Stimulated activated CD8-positive, alpha-beta memory T cell treated with anti-CD3 and anti-CD28 coated beads, Interleukin-4, amount 100 ng/mL, for 1 hour (primary cell): ENCODE data around the gene MTA3.
"Not testable (repeated sequence)": the region's sequence is repeated elsewhere in the genome, so short reads cannot be mapped to it uniquely, and the experiment has no call there.

Experiments used
- DNase-seq, 2 donors: peaks; one replicate each; pipeline ENCODE4 v3.0.0-alpha.2; 2020; ENCODE audit warnings: low read depth in 2 of 2, low spot score in 1 of 2

MTA3 gene

GRCh38 chr2:42607101-42607637 is 38.7 kb downstream of the MTA3 start:
- no peak for DNase-seq

DNA sequence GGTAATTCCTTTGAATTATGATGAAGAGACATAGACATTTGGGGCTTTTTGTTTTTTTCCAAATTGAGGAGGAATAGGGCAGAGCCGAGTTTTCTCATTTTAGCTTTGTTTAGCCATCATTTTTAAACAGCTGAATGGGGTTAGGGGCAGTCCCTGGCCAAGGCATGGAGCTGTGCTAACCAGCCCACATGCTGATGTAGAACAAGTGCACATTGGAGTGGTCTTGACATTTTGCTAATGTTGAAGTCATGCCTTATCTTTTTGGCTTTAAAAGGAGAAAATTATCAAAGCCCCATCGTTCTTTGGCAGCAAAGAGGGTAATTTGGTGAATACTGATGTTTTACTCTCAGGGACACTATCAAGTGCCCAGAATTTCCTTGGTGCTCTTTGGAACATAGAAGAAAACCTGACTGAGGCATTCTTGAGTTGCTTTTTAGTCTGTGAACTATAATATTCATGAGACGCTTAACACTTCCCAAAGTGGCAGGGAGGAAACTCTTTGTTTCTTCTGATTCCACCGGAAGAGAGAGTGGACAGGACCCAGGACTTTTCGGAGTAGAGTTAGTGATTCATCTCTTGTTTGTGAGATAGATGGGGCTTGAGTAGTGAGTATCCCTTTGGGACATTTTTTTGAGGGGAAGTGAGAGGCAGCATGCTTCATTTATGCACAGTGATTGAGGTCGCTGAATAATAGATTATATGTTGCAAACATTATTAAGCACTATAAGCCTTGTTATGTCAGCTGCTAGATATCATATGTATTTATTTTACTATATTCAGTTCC is 45.0 kb downstream of the MTA3 start:
- no peak for DNase-seq

DNA sequence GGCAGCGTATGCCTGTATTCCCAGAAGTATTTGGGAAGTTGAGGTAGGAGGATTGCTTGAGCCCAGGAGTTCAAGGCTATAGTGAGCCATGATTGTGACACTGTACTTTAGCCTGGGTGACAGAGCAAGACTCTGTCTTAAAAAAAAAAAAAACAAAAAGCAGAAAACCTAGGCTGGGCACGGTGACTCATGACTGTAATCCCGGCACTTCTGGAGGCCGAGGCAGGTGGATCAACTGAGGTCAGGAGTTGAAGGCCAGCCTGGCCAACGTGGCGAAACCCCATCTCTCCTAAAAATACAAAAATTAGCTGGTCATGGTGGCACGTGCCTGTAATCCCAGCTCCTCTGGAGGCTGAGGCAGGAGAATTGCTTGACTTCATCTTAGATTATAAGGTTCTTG is 46.4 kb downstream of the MTA3 start:
- no peak for DNase-seq

- no peak for DNase-seq
Measured at GRCh38 chr2:42618116-42618515, 49.7 kb downstream of the MTA3 start.

DNA sequence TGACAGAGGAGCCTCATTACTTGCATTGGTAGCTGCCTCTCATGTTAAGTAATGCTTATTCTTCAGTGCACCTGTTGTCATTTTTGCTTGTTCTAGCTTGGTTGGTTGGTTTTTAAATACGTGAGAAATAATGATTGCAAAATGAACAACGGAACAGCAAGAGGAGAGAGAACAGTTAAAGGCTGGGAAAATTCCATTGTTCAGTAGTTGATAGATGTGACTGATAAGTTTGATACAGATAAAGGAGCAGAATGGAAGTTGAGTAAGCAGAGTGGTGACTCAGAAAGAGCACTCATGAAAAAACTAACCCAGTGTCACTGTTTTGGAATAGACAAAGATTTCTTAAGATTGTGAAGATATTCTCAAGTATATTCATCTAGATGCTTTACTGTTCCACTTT is 50.5 kb downstream of the MTA3 start:
- no peak for DNase-seq

DNA sequence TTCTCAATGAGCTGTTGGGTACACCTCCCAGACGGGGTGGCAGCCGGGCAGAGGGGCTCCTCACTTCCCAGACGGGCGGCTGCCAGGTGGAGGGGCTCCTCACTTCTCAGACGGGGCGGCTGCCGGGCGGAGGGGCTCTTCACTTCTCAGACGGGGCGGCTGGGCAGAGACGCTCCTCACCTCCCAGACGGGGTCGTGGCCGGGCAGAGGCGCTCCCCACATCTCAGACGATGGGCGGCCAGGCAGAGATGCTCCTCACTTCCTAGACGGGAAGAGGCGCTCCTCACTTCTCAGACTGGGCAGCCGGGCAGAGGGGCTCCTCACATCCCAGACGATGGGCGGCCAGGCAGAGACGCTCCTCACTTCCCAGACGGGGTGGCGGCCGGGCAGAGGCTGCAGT is 53.2 kb downstream of the MTA3 start:
- DNase-seq, result not testable (repeated sequence)

DNA sequence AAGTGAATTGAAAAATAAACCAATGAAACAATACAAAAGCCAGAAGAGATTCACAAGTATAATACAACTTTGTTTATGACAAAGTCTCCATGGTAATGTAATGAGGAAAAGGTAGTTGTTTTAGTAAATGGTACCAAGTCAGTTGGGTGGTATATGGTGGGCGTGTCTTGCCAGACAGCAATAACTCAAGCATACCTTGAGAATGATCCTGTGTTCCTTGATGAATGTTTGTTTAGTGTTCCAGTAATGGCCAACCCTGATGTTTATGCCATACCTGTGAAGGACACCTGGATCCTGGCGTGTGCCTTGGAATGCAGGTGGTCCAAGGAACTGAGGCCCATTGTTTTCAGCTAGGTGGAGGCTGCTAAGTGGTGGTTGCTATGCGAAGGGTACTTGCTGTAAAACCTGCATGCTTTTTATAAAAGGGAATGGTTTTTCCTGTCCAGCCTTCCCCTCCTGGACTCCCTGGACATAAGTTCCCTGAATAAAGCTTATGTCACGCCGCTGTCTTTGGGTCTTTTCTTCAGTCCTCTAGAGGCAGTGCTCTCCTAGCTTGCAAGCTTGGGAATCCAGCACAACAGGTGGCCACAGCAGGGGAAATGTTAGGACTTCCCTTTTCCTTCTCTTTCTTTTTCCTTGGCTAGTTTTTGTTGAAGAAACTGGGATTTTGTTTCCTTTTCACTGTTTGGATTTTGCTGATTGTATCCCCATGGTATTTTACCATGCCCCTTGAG is 54.7 kb downstream of the MTA3 start:
- no peak for DNase-seq

GRCh38 chr2:42624047-42624446 is 55.6 kb downstream of the MTA3 start:
- DNase-seq, result no peak

GRCh38 chr2:42628024-42628423 is 59.6 kb downstream of the MTA3 start:
- not testable (repeated sequence) for DNase-seq

- DNase-seq, result no peak
Measured at GRCh38 chr2:42636934-42637333, 68.5 kb downstream of the MTA3 start.

GRCh38 chr2:42638080-42638784 is 69.8 kb downstream of the MTA3 start:
- no peak for DNase-seq

DNA sequence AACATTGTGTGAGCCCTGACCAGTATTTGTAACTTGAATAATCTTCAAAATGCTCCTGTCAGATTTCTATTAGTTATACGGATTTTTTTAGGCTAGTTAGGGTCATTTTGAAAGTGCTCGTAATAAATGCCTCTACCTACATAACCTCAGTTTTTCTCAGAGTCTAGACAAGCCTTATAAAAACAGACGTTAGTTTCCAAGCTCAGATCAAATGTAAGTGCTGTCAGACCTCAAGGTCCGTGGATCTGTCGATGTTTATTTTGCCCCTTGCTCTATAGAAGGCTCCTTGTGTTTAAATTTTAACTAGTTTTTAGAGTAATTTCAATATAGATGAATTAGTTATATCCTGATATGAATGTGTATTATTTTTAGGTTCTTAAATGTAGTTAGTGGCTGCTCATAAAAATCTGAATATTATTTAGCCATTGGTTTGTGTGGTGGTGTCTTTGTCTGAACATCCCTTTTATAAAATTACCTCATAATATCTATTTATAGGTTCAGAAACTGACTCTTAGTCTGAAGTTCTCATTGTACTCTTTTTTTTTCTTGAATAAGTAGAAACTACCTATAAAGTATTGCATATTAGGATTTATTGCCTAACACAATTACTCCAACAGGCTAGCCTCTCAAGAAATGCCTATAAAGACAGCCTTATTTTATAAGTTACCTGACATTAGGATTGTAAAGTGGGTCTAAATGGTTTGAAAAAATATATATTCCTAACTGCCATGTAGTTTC is 71.1 kb downstream of the MTA3 start:
- DNase-seq, result no peak

DNA sequence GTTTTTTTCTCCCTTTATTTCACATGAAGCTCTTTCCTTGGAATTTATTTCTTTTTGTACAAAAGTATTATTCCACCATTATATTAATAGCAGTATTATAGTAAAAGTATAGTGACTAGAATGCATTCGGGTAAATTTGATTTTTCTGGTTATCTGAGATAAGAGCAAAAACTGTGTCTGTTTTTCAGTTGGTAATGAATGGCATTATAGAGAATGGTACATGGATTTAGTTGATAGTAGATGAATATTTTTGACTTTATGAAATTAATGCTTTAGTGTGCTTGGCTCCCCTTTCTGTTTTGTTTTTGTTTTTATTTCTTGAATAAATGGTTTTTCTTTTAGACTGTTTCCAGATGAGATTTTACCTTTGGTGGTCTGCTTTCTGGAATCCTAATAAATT is 71.8 kb downstream of the MTA3 start:
- DNase-seq, result no peak

- not testable (repeated sequence) for DNase-seq
Measured at GRCh38 chr2:42642371-42642770, 73.9 kb downstream of the MTA3 start.

DNA sequence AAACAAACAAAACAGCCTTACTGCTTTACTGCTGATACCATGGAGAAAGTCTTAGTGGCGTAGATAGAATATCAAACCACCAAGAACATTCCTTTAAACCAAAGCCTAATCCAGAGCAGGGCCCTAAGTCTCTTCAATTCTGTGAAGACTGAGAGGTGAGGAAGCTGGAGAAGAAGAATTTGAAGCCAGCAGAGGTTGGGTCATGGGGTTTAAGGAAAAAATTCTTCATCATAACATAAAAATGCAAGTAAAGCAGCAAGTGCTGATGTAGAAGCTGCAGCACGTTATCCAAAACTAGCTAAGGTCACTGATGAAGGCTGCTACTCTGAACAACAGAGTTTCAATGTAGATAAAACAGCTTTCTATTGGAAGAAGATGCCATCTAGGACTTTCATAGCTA is 77.1 kb downstream of the MTA3 start:
- DNase-seq, result no peak

DNA sequence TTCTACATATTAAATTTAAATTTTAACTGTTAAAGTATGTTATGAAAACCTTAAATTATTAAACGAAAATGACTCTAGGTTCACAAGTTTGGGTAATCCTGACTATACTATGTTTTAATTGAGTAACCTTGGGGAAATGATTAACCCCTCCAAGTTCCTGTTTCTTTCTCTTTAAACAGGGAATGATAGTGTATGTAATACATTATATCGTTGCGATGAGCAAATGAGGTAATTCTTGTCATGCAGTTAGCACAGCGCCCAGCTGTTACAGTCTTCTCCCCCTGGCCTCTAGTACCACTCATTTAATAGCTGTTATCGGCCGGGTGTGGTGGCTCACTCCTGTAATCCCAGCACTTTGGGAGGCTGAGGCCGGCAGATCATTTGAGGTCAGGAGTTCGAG is 80.4 kb downstream of the MTA3 start:
- no peak for DNase-seq

GRCh38 chr2:42651057-42651456 is 82.6 kb downstream of the MTA3 start:
- DNase-seq, result no peak

GRCh38 chr2:42652086-42652485 is 83.7 kb downstream of the MTA3 start:
- no peak for DNase-seq

GRCh38 chr2:42653039-42653438 is 84.6 kb downstream of the MTA3 start:
- no peak for DNase-seq

DNA sequence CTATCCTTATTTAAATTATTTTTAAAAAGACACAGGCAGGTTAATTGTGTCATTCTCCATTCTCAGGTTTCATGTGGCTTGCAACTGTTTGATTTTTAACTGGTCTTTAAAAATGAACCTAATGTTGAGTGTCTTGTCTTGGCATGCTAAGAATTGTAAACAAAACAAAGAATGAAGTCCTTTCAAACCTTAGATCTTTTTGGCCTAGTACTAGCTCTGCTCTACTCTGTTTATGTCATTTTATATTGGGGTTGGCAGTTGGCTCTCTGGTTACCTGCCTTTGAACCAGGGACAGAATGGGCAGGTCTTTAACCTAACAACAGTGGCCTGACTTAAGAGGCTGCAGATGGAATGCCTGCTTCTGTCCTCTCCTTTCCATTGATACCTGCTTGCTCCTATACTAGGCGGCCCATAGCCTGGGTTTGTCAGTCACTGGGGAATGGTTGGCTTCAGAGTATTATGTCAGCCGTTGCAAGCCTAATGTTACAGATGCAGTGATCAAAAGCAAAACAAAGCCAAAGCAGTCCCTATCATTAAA is 85.5 kb downstream of the MTA3 start:
- DNase-seq, result no peak

- DNase-seq, result no peak
Measured at GRCh38 chr2:42658306-42658705, 89.9 kb downstream of the MTA3 start.
